HUDEP-2 (cell line): ENCODE results near the gene SH3GLB1.

ENCODE experiments used
- DNase-seq, 76 experiments: peaks; one replicate each; lab custom pipeline; 2025; ENCODE audit not compliant: unreplicated experiment in 76 of 76; lab: John Stamatoyannopoulos, UW

Gene SH3GLB1

GRCh38 chr1:86731416-86731815 lies 27.0 kb downstream of the SH3GLB1 start:
- no peak for DNase-seq

GRCh38 chr1:86733340-86733739 lies 29.0 kb downstream of the SH3GLB1 start:
- DNase-seq, result no peak

- DNase-seq, result no peak
Measured at GRCh38 chr1:86739648-86740509, 35.5 kb downstream of the SH3GLB1 start.

- DNase-seq, result peak in 17 of 76 experiments; percentile 1 to 29 (median 10)
Measured at GRCh38 chr1:86741947-86742572, 37.7 kb downstream of the SH3GLB1 start.

GRCh38 chr1:86747304-86747703 lies 42.9 kb downstream of the SH3GLB1 start:
- DNase-seq, result no peak

GRCh38 chr1:86748622-86749373 lies 44.4 kb downstream of the SH3GLB1 start:
- no peak for DNase-seq

GRCh38 chr1:86750076-86750475 lies 45.7 kb downstream of the SH3GLB1 start:
- DNase-seq, result no peak

GRCh38 chr1:86750530-86750929 lies 46.2 kb downstream of the SH3GLB1 start:
- no peak for DNase-seq

GRCh38 chr1:86751923-86752322 lies 47.5 kb downstream of the SH3GLB1 start:
- DNase-seq, result no peak

GRCh38 chr1:86753700-86754099 lies 49.3 kb downstream of the SH3GLB1 start:
- peak in 6 of 76 experiments; percentile 2 to 13 (median 7) for DNase-seq

GRCh38 chr1:86754265-86754974 lies 50.0 kb downstream of the SH3GLB1 start:
- DNase-seq, result no peak

- DNase-seq, result no peak
Measured at GRCh38 chr1:86756062-86756406, 51.7 kb downstream of the SH3GLB1 start.

- no peak for DNase-seq
Measured at GRCh38 chr1:86757272-86757984, 53.1 kb downstream of the SH3GLB1 start.

- DNase-seq, result no peak
Measured at GRCh38 chr1:86758570-86758969, 54.2 kb downstream of the SH3GLB1 start.

GRCh38 chr1:86760199-86760598 lies 55.8 kb downstream of the SH3GLB1 start:
- no peak for DNase-seq

GRCh38 chr1:86762336-86762735 lies 58.0 kb downstream of the SH3GLB1 start:
- no peak for DNase-seq

- DNase-seq, result no peak
Measured at GRCh38 chr1:86764523-86764922, 60.1 kb downstream of the SH3GLB1 start.

GRCh38 chr1:86765073-86765472 lies 60.7 kb downstream of the SH3GLB1 start:
- peak in 71 of 76 experiments; percentile 10 to 94 (median 70) for DNase-seq

- no peak for DNase-seq
Measured at GRCh38 chr1:86765674-86766073, 61.3 kb downstream of the SH3GLB1 start.

- DNase-seq, result no peak
Measured at GRCh38 chr1:86768554-86768953, 64.2 kb downstream of the SH3GLB1 start.
